PFSK-1 (cell line): ENCODE measurements around the gene MTMR12.

Source experiments
- FOXP2 ChIP-seq: optimal IDR thresholded peaks from 2 replicates; pipeline ENCODE3; 2011; ENCODE audit warnings: borderline replicate concordance, control low read depth, inconsistent platforms; ENCODE audit not compliant: insufficient read depth; ENCODE audit errors: extremely low read length, extremely low read depth
- POLR2AphosphoS5 ChIP-seq: IDR thresholded peaks from 2 replicates; pipeline ENCODE4 v1.6.1; 2012; ENCODE audit warnings: low read depth, mild to moderate bottlenecking, control low read depth, low read length, moderate library complexity
- REST ChIP-seq, 2 experiments: IDR thresholded peaks; 2 replicates each; pipeline versions ENCODE4 v1.6.1 to v1.8.0; 2011 to 2012; ENCODE audit warnings: low read depth in 2 of 2, low read length in 2 of 2, control low read depth in 1 of 2, inconsistent platforms in 1 of 2, mild to moderate bottlenecking in 1 of 2, moderate library complexity in 1 of 2; ENCODE audit not compliant: insufficient read depth in 1 of 2
- SIN3A ChIP-seq: IDR thresholded peaks from 2 replicates; pipeline ENCODE4 v1.6.1; 2012; ENCODE audit warnings: mild to moderate bottlenecking, low read length, moderate library complexity, borderline replicate concordance; ENCODE audit not compliant: insufficient read depth
- TAF1 ChIP-seq: IDR thresholded peaks from 2 replicates; pipeline ENCODE4 v1.6.1; 2012; ENCODE audit warnings: low read length, control low read depth, borderline replicate concordance; ENCODE audit not compliant: insufficient read depth

The MTMR12 gene

GRCh38 chr5:32233220-32233695 is 79.5 kb downstream of the MTMR12 start:
- TF ChIP-seq REST (IDR thresholded peaks at IDR 0.05; ENCODE audit: insufficient read depth in 1 of 2, low read depth in 2 of 2, low read length in 2 of 2), result no peak
- TF ChIP-seq FOXP2, result no peak
- TF ChIP-seq POLR2AphosphoS5, result no peak
- no peak for TF ChIP-seq SIN3A
- no peak for TF ChIP-seq TAF1

- TF ChIP-seq FOXP2 (no peak), REST (IDR thresholded peaks at IDR 0.05; ENCODE audit: insufficient read depth in 1 of 2, low read depth in 2 of 2, low read length in 2 of 2) (no peak), TAF1 (no peak), POLR2AphosphoS5 (no peak), SIN3A (no peak)
Measured at GRCh38 chr5:32232441-32233219, 80.1 kb downstream of the MTMR12 start.

GRCh38 chr5:32231929-32232328 is 80.8 kb downstream of the MTMR12 start:
- no peak for TF ChIP-seq REST (IDR thresholded peaks at IDR 0.05; ENCODE audit: insufficient read depth in 1 of 2, low read depth in 2 of 2, low read length in 2 of 2)
- no peak for TF ChIP-seq SIN3A
- no peak for TF ChIP-seq POLR2AphosphoS5

GRCh38 chr5:32231241-32231640 is 81.5 kb downstream of the MTMR12 start:
- TF ChIP-seq TAF1 (no peak), REST (IDR thresholded peaks at IDR 0.05; ENCODE audit: insufficient read depth in 1 of 2, low read depth in 2 of 2, low read length in 2 of 2) (no peak)
